GM10266 (cell line): ENCODE results near the gene CTIF.

Source experiments
- DNase-seq: peaks from one replicate; pipeline ENCODE4 v3.0.0; 2012; ENCODE audit errors: extremely low spot score
- TF ChIP-seq, protein P1 (sequence below): IDR thresholded peaks from 2 replicates; pipeline ENCODE4 v1.5.1; 2012; ENCODE audit warnings: mild to moderate bottlenecking, low read depth; ENCODE audit not compliant: control insufficient read depth, insufficient read depth; ENCODE audit errors: missing control alignments

Gene CTIF

DNA sequence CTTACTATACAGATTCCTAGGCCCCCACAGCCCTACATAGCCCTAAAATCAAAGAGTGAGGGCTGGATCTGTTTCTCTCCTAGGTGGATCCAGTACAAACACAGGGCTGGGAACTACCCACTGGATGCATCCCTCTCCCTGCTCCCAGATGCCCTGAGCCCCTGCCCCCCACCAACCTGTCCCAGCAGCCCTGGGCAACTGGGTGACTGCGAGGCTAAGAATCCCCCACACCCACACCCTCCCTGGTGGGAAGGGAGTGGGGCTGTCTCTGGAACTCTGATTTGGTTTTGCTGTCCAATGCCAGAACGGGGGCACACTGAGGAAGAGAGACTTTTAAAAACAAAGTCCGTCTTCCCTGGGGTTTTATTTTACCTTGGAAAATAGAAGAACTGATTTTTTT lies 298.8 kb downstream of the CTIF start:
- no peak for DNase-seq
- TF ChIP-seq, protein P1, sequence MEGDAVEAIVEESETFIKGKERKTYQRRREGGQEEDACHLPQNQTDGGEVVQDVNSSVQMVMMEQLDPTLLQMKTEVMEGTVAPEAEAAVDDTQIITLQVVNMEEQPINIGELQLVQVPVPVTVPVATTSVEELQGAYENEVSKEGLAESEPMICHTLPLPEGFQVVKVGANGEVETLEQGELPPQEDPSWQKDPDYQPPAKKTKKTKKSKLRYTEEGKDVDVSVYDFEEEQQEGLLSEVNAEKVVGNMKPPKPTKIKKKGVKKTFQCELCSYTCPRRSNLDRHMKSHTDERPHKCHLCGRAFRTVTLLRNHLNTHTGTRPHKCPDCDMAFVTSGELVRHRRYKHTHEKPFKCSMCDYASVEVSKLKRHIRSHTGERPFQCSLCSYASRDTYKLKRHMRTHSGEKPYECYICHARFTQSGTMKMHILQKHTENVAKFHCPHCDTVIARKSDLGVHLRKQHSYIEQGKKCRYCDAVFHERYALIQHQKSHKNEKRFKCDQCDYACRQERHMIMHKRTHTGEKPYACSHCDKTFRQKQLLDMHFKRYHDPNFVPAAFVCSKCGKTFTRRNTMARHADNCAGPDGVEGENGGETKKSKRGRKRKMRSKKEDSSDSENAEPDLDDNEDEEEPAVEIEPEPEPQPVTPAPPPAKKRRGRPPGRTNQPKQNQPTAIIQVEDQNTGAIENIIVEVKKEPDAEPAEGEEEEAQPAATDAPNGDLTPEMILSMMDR, result no peak

DNA sequence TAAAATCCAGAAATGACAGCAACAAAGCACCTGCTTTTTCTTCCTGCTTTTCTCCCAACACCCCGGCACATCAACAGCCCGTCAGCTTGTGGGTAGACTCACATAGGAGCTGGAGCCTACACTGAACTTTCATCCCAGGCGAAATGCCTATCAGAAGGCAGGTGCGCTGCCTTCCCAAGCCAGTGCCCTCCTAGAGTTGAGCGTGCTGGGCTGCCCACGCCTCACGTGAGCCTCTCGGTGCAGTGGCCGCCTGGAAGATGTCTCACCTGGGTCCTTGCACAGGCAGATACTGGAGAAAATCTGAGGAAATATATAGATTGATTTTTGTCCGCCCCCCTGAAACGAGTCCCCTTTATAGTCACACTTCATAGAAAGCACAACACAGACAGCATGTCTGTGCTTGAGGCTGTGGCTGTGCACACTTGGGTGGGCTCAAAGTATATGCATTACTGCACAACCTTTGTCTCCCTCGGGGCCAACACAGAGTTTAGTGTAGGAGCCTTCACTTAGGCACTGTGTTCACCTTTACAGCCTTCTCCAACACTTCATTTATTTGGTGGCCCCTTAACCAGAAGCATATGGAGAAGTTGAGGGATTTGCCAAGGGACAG lies 299.4 kb downstream of the CTIF start:
- TF ChIP-seq, protein P1, result no peak

DNA sequence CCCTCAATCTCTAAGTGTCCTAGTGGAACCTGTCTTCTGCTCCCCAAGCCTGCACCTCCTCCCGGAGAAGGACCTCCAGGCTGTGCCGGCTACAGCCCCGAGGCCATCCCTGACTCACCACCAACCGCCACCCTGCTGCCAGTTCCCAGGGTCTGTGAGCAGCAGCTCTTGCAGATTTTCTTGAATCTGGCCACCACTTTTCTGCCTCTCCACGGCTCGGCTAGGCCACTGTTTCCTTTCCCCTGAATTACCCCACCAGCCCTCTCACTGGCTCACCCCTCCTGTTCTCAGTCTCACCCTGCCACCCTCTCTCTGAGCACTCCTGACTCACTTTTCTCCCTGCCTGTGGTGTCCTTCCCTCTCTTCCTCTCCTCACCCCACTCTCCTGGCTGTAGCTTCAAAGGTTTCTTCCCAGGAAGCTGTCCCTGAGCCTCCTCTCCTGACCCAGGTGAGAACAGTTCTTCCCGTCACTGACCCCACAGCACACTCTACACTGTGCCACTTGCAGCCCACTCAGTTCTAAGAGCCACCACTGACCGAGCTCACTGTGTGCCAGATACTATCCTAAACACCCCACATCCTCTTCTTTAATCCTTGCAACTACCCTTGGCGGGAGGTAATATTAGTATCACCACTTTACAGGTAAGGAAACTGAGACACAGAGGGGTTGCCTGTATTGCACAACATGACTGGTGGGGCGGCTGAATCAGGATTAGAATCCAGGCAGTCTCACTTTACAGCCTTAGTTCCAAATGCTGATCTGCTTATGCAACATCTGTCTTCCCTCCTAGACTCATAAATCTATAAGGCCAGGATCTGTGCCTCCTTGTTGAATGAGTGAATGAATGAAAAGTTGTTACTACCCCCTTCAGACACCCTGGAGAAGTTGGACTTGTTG lies 300.3 kb downstream of the CTIF start:
- TF ChIP-seq, protein P1, result no peak
- no peak for DNase-seq

More for the DNA sequence above, 299.4 kb downstream of the CTIF start:
- DNase-seq, result no peak

DNA sequence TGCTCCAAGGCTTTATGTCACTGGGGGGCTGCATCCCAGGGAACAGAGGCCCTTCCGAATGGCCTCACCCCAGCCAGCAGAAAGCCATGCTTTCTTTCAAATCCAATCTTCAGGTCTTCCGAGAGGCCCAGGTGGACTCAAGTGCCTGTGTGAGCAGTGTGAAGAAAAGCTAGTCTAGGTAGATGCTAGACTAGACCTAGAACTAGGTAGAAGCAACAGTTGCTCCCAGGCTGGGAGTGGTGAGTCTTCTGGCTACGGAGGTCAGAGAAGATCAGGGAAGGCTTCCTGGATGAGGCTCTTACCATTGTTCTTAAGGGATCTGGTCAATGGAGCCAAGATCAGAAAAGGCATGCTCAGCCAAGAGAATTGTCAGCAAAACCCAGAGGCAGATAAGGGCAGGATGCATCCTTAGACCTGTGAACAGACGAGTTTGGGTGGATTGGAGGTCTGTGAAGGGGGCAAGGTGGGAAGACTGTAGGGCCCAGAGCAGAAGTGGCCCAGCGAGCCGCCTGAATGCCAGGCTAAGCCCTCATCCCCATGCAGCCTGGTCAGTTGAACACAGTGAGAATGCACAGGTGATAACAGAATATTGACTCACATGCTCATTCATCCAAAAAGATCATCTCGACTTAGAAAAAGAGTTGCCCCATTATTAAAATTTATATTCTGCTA lies 301.1 kb downstream of the CTIF start:
- TF ChIP-seq, protein P1, result no peak
- peak; percentile 30 for DNase-seq

DNA sequence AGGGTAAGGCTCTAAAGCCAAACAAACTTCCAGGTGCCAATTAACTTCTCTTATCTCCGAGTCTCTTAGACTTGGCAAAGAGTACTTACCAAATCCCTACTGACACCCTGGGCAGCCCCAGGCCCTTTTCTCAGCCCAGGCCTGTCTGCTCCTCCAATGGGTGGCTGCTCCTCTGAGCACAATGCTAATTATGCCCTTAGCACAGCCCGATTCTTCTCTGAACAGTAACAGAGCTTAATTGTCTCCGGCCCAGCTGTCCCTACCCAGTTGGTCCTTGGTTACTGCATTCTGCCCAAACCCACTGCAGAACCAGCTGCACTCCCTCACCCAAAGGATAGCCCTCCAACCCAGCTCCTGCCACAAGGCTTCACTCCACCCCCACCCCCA lies 301.7 kb downstream of the CTIF start:
- TF ChIP-seq, protein P1, result no peak
- no peak for DNase-seq

DNA sequence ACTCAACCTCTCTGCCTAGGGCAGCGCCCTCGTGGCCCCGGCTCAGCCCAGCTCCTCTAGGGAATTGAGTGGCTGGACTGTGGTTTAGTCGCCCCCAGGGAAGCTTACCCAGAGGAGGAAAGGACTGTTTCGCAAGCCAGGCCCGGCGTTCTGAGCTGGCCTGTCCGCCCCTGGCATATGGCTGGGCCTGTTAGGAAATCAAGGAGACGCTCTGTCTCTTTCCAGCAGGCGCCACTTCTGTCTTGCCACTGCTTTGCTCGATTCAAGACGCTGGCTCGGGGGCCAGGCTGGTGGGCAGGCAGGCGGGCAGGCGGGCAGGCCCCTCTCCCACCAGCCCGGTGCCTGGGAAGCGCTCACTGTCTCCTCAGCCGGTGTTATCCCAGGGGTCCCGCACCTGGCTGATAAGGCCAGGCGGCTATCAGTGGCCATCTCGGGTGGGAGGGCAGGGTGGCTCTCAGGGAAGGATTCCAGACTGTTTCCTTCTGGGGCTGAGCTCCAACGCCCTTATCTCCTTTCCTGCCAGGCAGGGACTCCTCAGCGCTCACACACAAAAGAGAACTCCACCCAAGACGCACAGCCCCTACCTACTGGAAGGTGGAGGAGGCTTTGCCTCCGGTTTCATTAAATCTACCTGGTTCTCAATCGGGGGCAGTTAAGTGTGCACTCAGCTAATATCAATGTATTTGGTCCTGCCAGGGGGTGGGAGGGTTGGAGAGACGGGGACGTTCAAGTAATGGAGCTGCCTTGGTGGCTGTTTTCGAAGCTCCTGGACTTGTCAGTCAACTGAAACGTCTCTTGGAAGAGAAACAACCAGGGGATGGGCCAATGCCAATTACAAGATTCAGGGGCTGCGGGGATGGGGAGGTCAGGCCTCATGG lies 302.8 kb downstream of the CTIF start:
- DNase-seq, result no peak
- TF ChIP-seq, protein P1, result no peak
